Measurements from ENCODE around the gene SUPT20H.

DNA sequence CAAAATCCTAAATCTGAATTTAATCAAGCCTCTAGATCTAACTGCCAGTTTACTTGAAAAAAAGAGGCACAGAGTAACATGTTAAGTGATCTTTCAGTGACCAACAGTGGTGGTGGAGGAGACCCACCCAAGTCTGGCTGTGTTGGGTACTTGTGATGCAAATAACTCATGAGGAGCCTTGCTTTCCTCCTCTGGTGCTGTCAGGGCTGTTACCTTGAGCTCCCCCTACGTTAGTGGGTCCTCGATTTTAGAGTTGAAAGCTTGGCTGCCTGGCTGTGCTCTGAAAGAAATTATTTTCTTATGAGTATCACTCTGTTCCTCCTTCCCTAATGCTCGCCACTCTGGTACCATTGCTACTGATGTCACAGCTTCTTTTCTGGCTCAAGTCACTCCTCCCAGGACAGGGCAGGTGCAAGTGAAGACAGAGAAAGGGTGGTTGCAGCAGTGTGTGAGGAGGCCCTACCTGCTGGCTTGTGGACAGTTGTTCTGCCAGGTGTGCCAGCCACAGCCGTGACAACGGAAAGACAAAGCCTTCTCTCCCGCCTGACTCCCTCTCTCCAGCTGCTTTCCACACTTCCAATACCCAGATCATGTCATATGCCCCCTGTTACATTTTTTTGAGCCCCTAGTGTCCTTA, 6.5 kb upstream of the SUPT20H start:
- TF ChIP-seq, protein P1, sequence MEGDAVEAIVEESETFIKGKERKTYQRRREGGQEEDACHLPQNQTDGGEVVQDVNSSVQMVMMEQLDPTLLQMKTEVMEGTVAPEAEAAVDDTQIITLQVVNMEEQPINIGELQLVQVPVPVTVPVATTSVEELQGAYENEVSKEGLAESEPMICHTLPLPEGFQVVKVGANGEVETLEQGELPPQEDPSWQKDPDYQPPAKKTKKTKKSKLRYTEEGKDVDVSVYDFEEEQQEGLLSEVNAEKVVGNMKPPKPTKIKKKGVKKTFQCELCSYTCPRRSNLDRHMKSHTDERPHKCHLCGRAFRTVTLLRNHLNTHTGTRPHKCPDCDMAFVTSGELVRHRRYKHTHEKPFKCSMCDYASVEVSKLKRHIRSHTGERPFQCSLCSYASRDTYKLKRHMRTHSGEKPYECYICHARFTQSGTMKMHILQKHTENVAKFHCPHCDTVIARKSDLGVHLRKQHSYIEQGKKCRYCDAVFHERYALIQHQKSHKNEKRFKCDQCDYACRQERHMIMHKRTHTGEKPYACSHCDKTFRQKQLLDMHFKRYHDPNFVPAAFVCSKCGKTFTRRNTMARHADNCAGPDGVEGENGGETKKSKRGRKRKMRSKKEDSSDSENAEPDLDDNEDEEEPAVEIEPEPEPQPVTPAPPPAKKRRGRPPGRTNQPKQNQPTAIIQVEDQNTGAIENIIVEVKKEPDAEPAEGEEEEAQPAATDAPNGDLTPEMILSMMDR (IDR thresholded peaks at IDR 0.05): no peak
- TF ChIP-seq POLR2A (IDR thresholded peaks at IDR 0.05) (no peak), EP300 (IDR thresholded peaks at IDR 0.05) (no peak)

Data from tibial nerve (tissue), 4 donors.